H1 (cell line): ENCODE data around the gene MIEN1. TPM values are rescaled to one million over a fixed set of nuclear protein-coding genes. Genes with fewer than 3 reads are reported as not detected.

ENCODE experiments used
- CTCF ChIA-PET: fragments of 300-600 bp; sonication (Branson Sonifier 250); formaldehyde crosslinking; loops from one replicate; lab custom pipeline; 2021; ENCODE audit not compliant: partially characterized antibody; lab: Charles Lee
- POLR2A ChIA-PET: fragments of 300-600 bp; sonication (Branson Sonifier 250); formaldehyde crosslinking; loops from one replicate; lab custom pipeline; 2021; ENCODE audit warnings: inconsistent platforms; ENCODE audit not compliant: partially characterized antibody; lab: Charles Lee
- DNase-seq, 2 experiments: peaks; one replicate each; pipeline versions ENCODE4 v3.0.0 to v3.0.0-alpha.2; 2010 to 2022; ENCODE audit warnings: low spot score in 2 of 2, low read depth in 1 of 2, mixed read lengths in 1 of 2
- FAIRE-seq: peaks from 2 replicates; lab custom pipeline; 2011; peaks lifted over from hg19 to GRCh38; lab: Jason Lieb, UNC
- H2AFZ ChIP-seq: 2 replicates; pipeline ENCODE4 v1.8.1; 2012; ENCODE audit warnings: low read length, inconsistent platforms
- H2AK5ac ChIP-seq: 2 replicates; pipeline ENCODE4 v1.6.1; 2013; ENCODE audit warnings: low read depth, low read length
- H2BK120ac ChIP-seq: replicated peaks from 2 replicates; pipeline ENCODE3; 2013; ENCODE audit warnings: low read depth, low read length, inconsistent platforms
- H2BK12ac ChIP-seq: 2 replicates; pipeline ENCODE4 v1.6.1; 2013; ENCODE audit warnings: low read depth, low read length
- H2BK15ac ChIP-seq: 2 replicates; pipeline ENCODE4 v1.6.1; 2013; ENCODE audit warnings: low read length
- H2BK20ac ChIP-seq: 2 replicates; pipeline ENCODE4 v1.6.1; 2013; ENCODE audit warnings: low read length
- H2BK5ac ChIP-seq: 2 replicates; pipeline ENCODE4 v1.6.1; 2013; ENCODE audit warnings: low read depth, low read length
- H3K14ac ChIP-seq: 2 replicates; pipeline ENCODE4 v1.6.1; 2013; ENCODE audit warnings: inconsistent platforms; ENCODE audit not compliant: insufficient read length
- H3K18ac ChIP-seq: 2 replicates; pipeline ENCODE4 v1.6.1; 2013; ENCODE audit warnings: low read length; ENCODE audit errors: extremely low read depth
- H3K23ac ChIP-seq: 2 replicates; pipeline ENCODE4 v1.6.1; 2013; ENCODE audit warnings: inconsistent platforms; ENCODE audit not compliant: insufficient read length
- H3K23me2 ChIP-seq: 2 replicates; pipeline ENCODE4 v1.6.1; 2013; ENCODE audit warnings: low read depth, low read length
- H3K27ac ChIP-seq: 2 replicates; pipeline ENCODE4 v1.6.1; 2011; ENCODE audit warnings: low read depth, low read length, inconsistent platforms
- H3K27me3 ChIP-seq, 4 experiments: replicated peaks in 1 of 4; 1 replicate in 1 of 4; 2 replicates in 3 of 4; pipeline versions ENCODE4 v1.6.1 to v1.8.1; 2011 to 2013; ENCODE audit warnings: low read length in 3 of 4, mild to moderate bottlenecking in 3 of 4, inconsistent platforms in 2 of 4, mixed read lengths in 2 of 4, moderate library complexity in 1 of 4; ENCODE audit not compliant: control insufficient read depth in 3 of 4, insufficient read depth in 3 of 4; ENCODE audit errors: extremely low read depth in 1 of 4
- H3K36me3 ChIP-seq, 4 experiments: 2 replicates each; pipeline versions ENCODE4 v1.6.1 to v1.8.1; 2011 to 2013; ENCODE audit warnings: mild to moderate bottlenecking in 4 of 4, low read length in 3 of 4, moderate library complexity in 2 of 4, control low read depth in 1 of 4, inconsistent platforms in 1 of 4; ENCODE audit not compliant: insufficient read depth in 4 of 4, control insufficient read depth in 2 of 4
- H3K4ac ChIP-seq: replicated peaks from 2 replicates; pipeline ENCODE3; 2013; ENCODE audit warnings: low read length, low read depth, mixed read lengths, inconsistent platforms; ENCODE audit not compliant: insufficient read length
- H3K4me1 ChIP-seq, 4 experiments: replicated peaks in 1 of 4; 1 replicate in 1 of 4; 2 replicates in 3 of 4; pipeline versions ENCODE4 v1.6.1 to v1.8.1; 2011 to 2013; ENCODE audit warnings: low read length in 3 of 4, inconsistent platforms in 2 of 4, mixed read lengths in 1 of 4; ENCODE audit not compliant: insufficient read depth in 4 of 4, control insufficient read depth in 3 of 4
- H3K4me2 ChIP-seq, 2 experiments: 2 replicates each; pipeline versions ENCODE4 v1.6.1 to v1.8.1; 2011 to 2013; ENCODE audit warnings: low read depth in 2 of 2, low read length in 2 of 2, control low read depth in 1 of 2, inconsistent platforms in 1 of 2, mild to moderate bottlenecking in 1 of 2; ENCODE audit not compliant: insufficient read depth in 1 of 2
- H3K4me3 ChIP-seq, 4 experiments: fragments of 200-600, 300-600 bp in 1 of 4; sonication (generic), shearing (Covaris generic), sonication (Bioruptor Twin) in 1 of 4; 2 replicates each; pipeline versions ENCODE4 v1.5.1 to v1.8.1; 2011 to 2016; ENCODE audit warnings: low read length in 4 of 4, low read depth in 3 of 4, control low read depth in 2 of 4, inconsistent platforms in 2 of 4, mild to moderate bottlenecking in 2 of 4, mixed read lengths in 1 of 4, moderate library complexity in 1 of 4; ENCODE audit not compliant: insufficient read depth in 2 of 4; ENCODE audit errors: extremely low read depth in 1 of 4
- H3K56ac ChIP-seq: replicated peaks from 2 replicates; pipeline ENCODE3; 2013; ENCODE audit warnings: low read depth, mild to moderate bottlenecking, mixed read lengths, low read length, inconsistent platforms; ENCODE audit not compliant: insufficient read length
- H3K79me1 ChIP-seq: 2 replicates; pipeline ENCODE4 v1.6.1; 2013; ENCODE audit warnings: low read depth, low read length, control low read depth
- H3K79me2 ChIP-seq, 2 experiments: 2 replicates each; pipeline versions ENCODE4 v1.6.1 to v1.8.1; 2012 to 2013; ENCODE audit warnings: low read length in 2 of 2, mild to moderate bottlenecking in 2 of 2, inconsistent platforms in 1 of 2; ENCODE audit not compliant: insufficient read depth in 2 of 2, control insufficient read depth in 1 of 2
- H3K9ac ChIP-seq, 4 experiments: replicated peaks in 1 of 4; 1 replicate in 1 of 4; 2 replicates in 3 of 4; pipeline versions ENCODE4 v1.6.1 to v1.8.1; 2011 to 2013; ENCODE audit warnings: low read depth in 3 of 4, low read length in 3 of 4, control low read depth in 2 of 4, mild to moderate bottlenecking in 2 of 4, moderate library complexity in 2 of 4, inconsistent platforms in 1 of 4; ENCODE audit errors: extremely low read depth in 1 of 4
- H3K9me3 ChIP-seq, 2 experiments: 2 replicates each; pipeline versions ENCODE4 v1.6.1 to v1.8.1; 2012 to 2013; ENCODE audit warnings: mild to moderate bottlenecking in 2 of 2, moderate library complexity in 2 of 2, control low read depth in 1 of 2, inconsistent platforms in 1 of 2, low read depth in 1 of 2, low read length in 1 of 2, mixed read lengths in 1 of 2; ENCODE audit not compliant: insufficient read depth in 2 of 2
- H4K20me1 ChIP-seq, 2 experiments: replicated peaks in 1 of 2; 2 replicates each; pipeline versions ENCODE3 to v1.8.1; 2011 to 2013; ENCODE audit warnings: inconsistent platforms in 2 of 2, low read length in 2 of 2, mild to moderate bottlenecking in 1 of 2; ENCODE audit not compliant: insufficient read depth in 2 of 2, control insufficient read depth in 1 of 2
- H4K5ac ChIP-seq: 2 replicates; pipeline ENCODE4 v1.6.1; 2013; ENCODE audit warnings: low read length, low read depth, mixed read lengths, inconsistent platforms; ENCODE audit not compliant: insufficient read length
- H4K8ac ChIP-seq: 2 replicates; pipeline ENCODE4 v1.8.0; 2013; ENCODE audit warnings: mild to moderate bottlenecking, moderate library complexity, low read length, inconsistent platforms; ENCODE audit not compliant: insufficient read depth; ENCODE audit errors: extremely low read depth
- H4K91ac ChIP-seq: replicated peaks from 2 replicates; pipeline ENCODE3; 2013; ENCODE audit warnings: low read length, mixed read lengths, inconsistent platforms; ENCODE audit not compliant: insufficient read length
- BACH1 ChIP-seq: IDR thresholded peaks from 2 replicates; pipeline ENCODE4 v1.6.1; 2012; ENCODE audit warnings: low read length, improper control_type of control experiment
- CBX5 ChIP-seq: fragments of 300-800, 300-1000 bp; sonication (generic); IDR thresholded peaks from 2 replicates; pipeline ENCODE4 v1.7.1; 2016; ENCODE audit warnings: antibody characterized with exemption, low read length, low read depth
- CHD1 ChIP-seq: IDR thresholded peaks from 2 replicates; pipeline ENCODE4 v1.6.1; 2012; ENCODE audit warnings: low read depth, low read length, improper control_type of control experiment
- CTBP2 ChIP-seq: IDR thresholded peaks from 2 replicates; pipeline ENCODE4 v1.7.0; 2011; ENCODE audit warnings: borderline replicate concordance, mild to moderate bottlenecking, moderate library complexity, mixed read lengths, low read length; ENCODE audit not compliant: insufficient read depth, insufficient read length
- EP300 ChIP-seq, 2 experiments: IDR thresholded peaks; 1 replicate in 1 of 2; 2 replicates in 1 of 2; pipeline ENCODE4 v1.6.1; 2011 to 2012; ENCODE audit warnings: low read depth in 2 of 2, low read length in 2 of 2, mild to moderate bottlenecking in 2 of 2, borderline replicate concordance in 1 of 2, inconsistent platforms in 1 of 2, moderate library complexity in 1 of 2
- HDAC2 ChIP-seq, 2 experiments: fragments of 300-600 bp in 1 of 2; sonication (generic) in 1 of 2; IDR thresholded peaks; 2 replicates each; pipeline ENCODE4 v1.6.1; 2011 to 2012; ENCODE audit warnings: low read depth in 2 of 2, low read length in 2 of 2, mild to moderate bottlenecking in 2 of 2, moderate library complexity in 2 of 2, borderline replicate concordance in 1 of 2, inconsistent platforms in 1 of 2
- KDM4A ChIP-seq: IDR thresholded peaks from one replicate; pipeline ENCODE4 v1.7.1; 2012; ENCODE audit warnings: low read depth, mild to moderate bottlenecking, moderate library complexity, low read length, inconsistent platforms; ENCODE audit not compliant: severe bottlenecking
- KDM5A ChIP-seq: fragments of 200-600 bp; IDR thresholded peaks from 2 replicates; pipeline ENCODE4 v1.7.1; 2012; ENCODE audit warnings: mild to moderate bottlenecking, low read length, inconsistent platforms, mixed read lengths
- NRF1 ChIP-seq: IDR thresholded peaks from 2 replicates; pipeline ENCODE4 v1.6.1; 2011; ENCODE audit warnings: mild to moderate bottlenecking, low read depth, low read length, improper control_type of control experiment
- RNF2 ChIP-seq: fragments of 200-900, 300-1000 bp; sonication (generic); IDR thresholded peaks from 2 replicates; pipeline ENCODE4 v1.7.1; 2016; ENCODE audit warnings: borderline replicate concordance, low read depth, mild to moderate bottlenecking, antibody characterized with exemption, low read length; ENCODE audit not compliant: poor library complexity, severe bottlenecking; ENCODE audit errors: missing control alignments
- RXRA ChIP-seq: IDR thresholded peaks from 2 replicates; pipeline ENCODE4 v1.6.1; 2011; ENCODE audit warnings: low read depth, mild to moderate bottlenecking, low read length, moderate library complexity; ENCODE audit not compliant: insufficient read depth
- SP4 ChIP-seq: IDR thresholded peaks from 2 replicates; pipeline ENCODE4 v1.6.1; 2012; ENCODE audit warnings: low read length, inconsistent platforms
- TEAD4 ChIP-seq: IDR thresholded peaks from 2 replicates; pipeline ENCODE4 v1.6.1; 2012; ENCODE audit warnings: low read depth, low read length, inconsistent platforms, mixed read lengths
- WGBS, 2 experiments: shearing (Covaris generic) in 1 of 2; methylation state at CpG; one replicate each; pipeline versions ENCODE4 v1.1.6 to v1.1.7; 2013 to 2015; ENCODE audit warnings: low lambda C conversion rate in 2 of 2, mixed read lengths in 2 of 2, inconsistent platforms in 1 of 2, low coverage in 1 of 2, missing lambda C conversion rate in 1 of 2; ENCODE audit not compliant: insufficient replicate concordance in 2 of 2, insufficient coverage in 1 of 2, insufficient read length in 1 of 2; ENCODE audit errors: extremely low coverage in 1 of 2, missing lambda C conversion rate in 1 of 2; 5-methylcytosine and 5-hydroxymethylcytosine counted together
- polyA plus RNA-seq, 7 experiments: library from polyadenylated mRNA; depleted of rRNA in 3 of 7; stranded (reverse) in 5 of 7; unstranded in 2 of 7; fragments of >200 nt in 5 of 7; fragments of 200-250 nt in 2 of 7; gene quantifications; 1 replicate in 5 of 7; 2 replicates in 1 of 7; 4 replicates in 1 of 7; pipeline versions ENCODE4 v1.2.1 to v1.2.3, GENCODE V29; 2011 to 2013; ENCODE audit warnings: missing spikeins in 2 of 7, mixed read lengths in 2 of 7
- total RNA-seq: library from RNA; stranded (reverse); fragmentation: NEBNext Ultra II Directional; extraction: Animal tissue kit (Norgen Biotek cat#: 25700); gene quantifications from 2 replicates; pipeline ENCODE4 v1.2.1, GENCODE V29; 2021

Gene MIEN1
- total and polyA plus RNA-seq, 2 of the 8 experiments (the other 6 are each of a cell fraction or from before 2014, with no cell fraction given): 29.6 to 54.9 TPM

- no peak overlapping the region for H3K4ac ChIP-seq
- H2BK5ac ChIP-seq: peak overlapping the region; percentile 67; the same call in 1 of the 2 replicates
- peaks cover 4% of the 10 kb centered on the region; the same call in 1 of the 2 replicates for H3K23me2 ChIP-seq
- no peak overlapping the region for H3K56ac ChIP-seq
- H3K9me3 ChIP-seq: no peaks in the 10 kb centered on the region
- H2BK20ac ChIP-seq: no peak overlapping the region
- no peak overlapping the region for H2BK120ac ChIP-seq
- CTCF ChIA-PET: interaction anchor here (0.8 to 52.4 kb wide), 4 partner anchors 9 to 72 kb away, joined by 3 to 1885 read pairs (median 10); partner anchors contain the start of genes MIEN1, PPP1R1B and STARD3
- peaks cover 22% of the 10 kb centered on the region for H3K79me1 ChIP-seq
- no peaks in the 10 kb centered on the region for H3K27me3 ChIP-seq
- no peak overlapping the region for H3K27ac ChIP-seq
- peaks cover 12 to 42% (median 25%) of the 10 kb centered on the region in 4 experiments for H3K4me1 ChIP-seq
- POLR2A ChIA-PET: interaction anchor here (1.0 to 38.1 kb wide), 5 partner anchors 9 to 31 kb away, joined by 4 to 708 read pairs (median 23); partner anchors contain the start of genes PGAP3, PNMT and TCAP
- H3K14ac ChIP-seq: no peak overlapping the region
- H3K23ac ChIP-seq: no peak overlapping the region
- no peak for DNase-seq
- no peak overlapping the region for H3K9ac ChIP-seq
- H2AK5ac ChIP-seq: no peak overlapping the region
- H2BK15ac ChIP-seq: no peak overlapping the region
- peaks cover 29 to 40% of the 10 kb centered on the region in 2 experiments for H4K20me1 ChIP-seq
- no peak overlapping the region; the same call in 1 of the 2 replicates for H4K8ac ChIP-seq
- H3K4me2 ChIP-seq: no peak overlapping the region
- no peak overlapping the region for H4K5ac ChIP-seq
- no peak overlapping the region for H4K91ac ChIP-seq
- no peak for FAIRE-seq
- H3K79me2 ChIP-seq: peaks cover 33 to 86% of the 10 kb centered on the region in 2 experiments
- H2AFZ ChIP-seq: no peak overlapping the region
- no peak overlapping the region for H3K18ac ChIP-seq
- no peak overlapping the region for H2BK12ac ChIP-seq
- peaks cover 18 to 48% (median 38%) of the 10 kb centered on the region in 4 experiments for H3K36me3 ChIP-seq
- no peak overlapping the region for H3K4me3 ChIP-seq
- 83% methylated on average over 8 of the region's 8 CpGs; no CpG with 5 or more reads in 1 of the 2 experiments for WGBS, 2 experiments
- TF ChIP-seq CTBP2 (no peak), NRF1 (no peak), EP300 (IDR thresholded peaks at IDR 0.05; ENCODE audit: borderline replicate concordance in 1 of 2, low read depth in 2 of 2, low read length in 2 of 2) (no peak), CBX5 (no peak), KDM4A (no peak), KDM5A (no peak), HDAC2 (IDR thresholded peaks at IDR 0.05; ENCODE audit: borderline replicate concordance in 1 of 2, low read depth in 2 of 2, low read length in 2 of 2) (no peak), RNF2 (no peak), BACH1 (no peak), RXRA (no peak), CHD1 (no peak), TEAD4 (no peak), SP4 (no peak)
Observed at GRCh38 chr17:39706383-39706782, 23.9 kb downstream of the MIEN1 start.
